Lung (tissue), 12 donors: Measurements from ENCODE around the gene UNC45A. TPM values are rescaled to one million over a fixed set of nuclear protein-coding genes. Genes with fewer than 3 reads are reported as not detected.

Source experiments
- ATAC-seq: fragments of 200-7000 bp; cut with Tn5 transposase; one replicate; pipeline ENCODE4 v1.9.1; 2020; ENCODE audit warnings: moderate number of reproducible peaks; ENCODE audit not compliant: insufficient read depth, low FRiP score
- DNase-seq, 3 donors: peaks; one replicate each; pipeline ENCODE4 v3.0.0-alpha.2; 2013 to 2017
- H3K27ac ChIP-seq, 2 donors: one replicate each; pipeline ENCODE4 v1.5.1; 2013; ENCODE audit warnings: mild to moderate bottlenecking in 2 of 2, moderate library complexity in 2 of 2, control low read depth in 1 of 2, inconsistent platforms in 1 of 2, low read depth in 1 of 2, low read length in 1 of 2
- H3K27me3 ChIP-seq, 3 donors: one replicate each; pipeline ENCODE4 v1.5.1; 2013; ENCODE audit warnings: low read length in 2 of 3; ENCODE audit not compliant: control insufficient read depth in 3 of 3, insufficient read depth in 3 of 3
- H3K36me3 ChIP-seq, 4 donors: one replicate each; pipeline ENCODE4 v1.5.1; 2013; ENCODE audit warnings: low read length in 4 of 4, mild to moderate bottlenecking in 1 of 4, moderate library complexity in 1 of 4; ENCODE audit not compliant: control insufficient read depth in 4 of 4, insufficient read depth in 4 of 4
- H3K4me1 ChIP-seq, 5 donors: one replicate each; pipeline ENCODE4 v1.5.1; 2013; ENCODE audit warnings: low read length in 5 of 5, mild to moderate bottlenecking in 2 of 5, moderate library complexity in 1 of 5; ENCODE audit not compliant: control insufficient read depth in 5 of 5, insufficient read depth in 5 of 5
- H3K4me3 ChIP-seq: one replicate; pipeline ENCODE4 v1.5.1; 2013; ENCODE audit warnings: mild to moderate bottlenecking, control low read depth, moderate library complexity
- H3K9ac ChIP-seq, 2 donors: one replicate each; pipeline ENCODE4 v1.5.1; 2013; ENCODE audit warnings: low read length in 2 of 2, control low read depth in 1 of 2; ENCODE audit not compliant: insufficient read depth in 1 of 2
- H3K9me3 ChIP-seq, 4 donors: one replicate each; pipeline ENCODE4 v1.5.1; 2013; ENCODE audit warnings: low read length in 3 of 4, mild to moderate bottlenecking in 1 of 4, moderate library complexity in 1 of 4; ENCODE audit not compliant: control insufficient read depth in 4 of 4, insufficient read depth in 3 of 4
- CTCF ChIP-seq: IDR thresholded peaks from 2 replicates; pipeline ENCODE4 v1.5.1; 2012; ENCODE audit warnings: mild to moderate bottlenecking; ENCODE audit errors: control extremely low read depth, extremely low read depth
- WGBS, 2 donors: extraction: QIAGEN DNeasy Blood & Tissue Kit; methylation state at CpG; one replicate each; pipeline ENCODE4 v1.1.7; 2013; 5-methylcytosine and 5-hydroxymethylcytosine counted together
- polyA plus RNA-seq, 2 donors: library from polyadenylated mRNA; stranded (reverse); fragments of 200-250 nt; gene quantifications; one replicate each; pipeline ENCODE4 v1.2.1, GENCODE V29; 2013
- total RNA-seq, 2 donors: library from RNA; depleted of rRNA in 1 of 2; stranded (reverse); fragments of >200 nt in 1 of 2; gene quantifications; one replicate each; pipeline ENCODE4 v1.2.1, GENCODE V29; 2014 to 2021
- donor health status: control.
- donor health status: control.
- donor health status: Bipolar disorder and iron deficiency.
- donor health status: healthy.
- donor health status: DM: yes; HTN: yes; CAD: no.

UNC45A gene
- total and polyA plus RNA-seq, 4 donors: 34.4 to 59.6 (median 53.3) TPM

DNA sequence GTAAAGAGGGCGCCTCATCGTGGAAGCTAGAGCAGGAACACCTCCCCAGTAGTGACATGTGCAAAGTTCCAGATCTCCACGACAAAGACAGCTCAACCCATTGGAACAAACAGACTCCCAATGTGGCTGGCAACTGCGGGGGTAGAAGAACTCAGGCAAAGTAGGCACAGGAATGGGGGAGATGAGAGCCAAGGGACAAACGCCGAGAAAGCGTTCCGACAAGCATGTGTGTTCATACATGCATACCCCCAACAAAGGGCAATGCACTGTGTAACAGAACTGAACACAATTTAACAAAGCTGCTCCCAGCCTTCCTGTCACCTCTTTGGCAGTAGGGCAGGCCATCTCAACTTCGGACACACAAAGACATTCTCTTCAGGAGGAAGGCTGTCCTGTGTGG, 31.2 kb downstream of the UNC45A start:
- 90 to 91% methylated on average over 9 of the region's 9 CpGs for WGBS, 2 donors
- ATAC-seq: no peak

GRCh38 chr15:90967206-90967605, 32.1 kb downstream of the UNC45A start:
- Histone ChIP-seq H3K27ac (no peak overlapping the region), H3K9ac (no peak overlapping the region), H3K4me3 (no peak overlapping the region), H3K27me3 (no peaks in the 10 kb centered on the region), H3K4me1 (no peaks in the 10 kb centered on the region), H3K36me3 (peaks cover 3 to 29% (median 19%) of the 10 kb centered on the region in 4 donors), H3K9me3 (no peaks in the 10 kb centered on the region)
- ATAC-seq (no peak), DNase-seq (no peak)
- WGBS, 2 donors: 98 to 100% methylated on average over 5 of the region's 5 CpGs
- TF ChIP-seq CTCF: no peak

More for the DNA sequence above, 31.2 kb downstream of the UNC45A start:
- no peak overlapping the region for H3K9ac ChIP-seq
- H3K27me3 ChIP-seq: no peaks in the 10 kb centered on the region
- no peaks in the 10 kb centered on the region for H3K4me1 ChIP-seq
- no peak overlapping the region for H3K4me3 ChIP-seq
- H3K27ac ChIP-seq: no peak overlapping the region
- peaks cover 4 to 37% (median 25%) of the 10 kb centered on the region in 4 donors for H3K36me3 ChIP-seq
- no peak for TF ChIP-seq CTCF
- no peaks in the 10 kb centered on the region for H3K9me3 ChIP-seq
- no peak for DNase-seq

- no peaks in the 10 kb centered on the region for H3K4me1 ChIP-seq
- no peak overlapping the region for H3K27ac ChIP-seq
- ATAC-seq (no peak), DNase-seq (no peak)
- no peak overlapping the region for H3K9ac ChIP-seq
- WGBS, 2 donors: 97 to 100% methylated on average over 1 of the region's 1 CpG
- no peak overlapping the region for H3K4me3 ChIP-seq
- TF ChIP-seq CTCF: no peak
- H3K9me3 ChIP-seq: no peaks in the 10 kb centered on the region
- no peaks in the 10 kb centered on the region for H3K27me3 ChIP-seq
- H3K36me3 ChIP-seq: peaks cover 0 to 29% (median 17%) of the 10 kb centered on the region in 4 donors
Observed at GRCh38 chr15:90968434-90968833, 33.3 kb downstream of the UNC45A start.

DNA sequence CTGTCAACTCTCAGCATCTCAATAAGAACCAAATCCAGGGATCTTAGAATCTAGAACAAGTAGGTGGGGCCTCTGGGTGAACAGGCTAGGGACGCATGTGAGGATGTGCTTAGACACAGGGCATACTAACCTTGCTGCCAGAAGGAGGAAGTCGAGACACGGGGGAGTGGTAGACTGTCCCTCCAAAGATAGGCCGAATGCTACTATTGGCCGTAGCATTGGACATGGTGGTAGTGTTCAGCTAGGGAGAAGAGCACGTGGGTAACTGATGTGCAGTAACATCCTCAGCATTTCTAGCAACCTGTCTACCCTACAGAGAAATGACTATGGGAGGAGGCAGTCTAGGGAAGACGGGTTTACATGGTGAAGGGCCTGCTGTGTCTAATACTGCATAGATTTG, 35.2 kb downstream of the UNC45A start:
- H3K9ac ChIP-seq: no peak overlapping the region
- no peaks in the 10 kb centered on the region for H3K4me1 ChIP-seq
- DNase-seq: no peak
- H3K4me3 ChIP-seq: no peak overlapping the region
- H3K9me3 ChIP-seq: no peaks in the 10 kb centered on the region
- no peak for TF ChIP-seq CTCF
- ATAC-seq: no peak
- H3K27me3 ChIP-seq: no peaks in the 10 kb centered on the region
- H3K27ac ChIP-seq: no peak overlapping the region
- WGBS, 2 donors: 92 to 97% methylated on average over 7 of the region's 7 CpGs
- peaks cover 0 to 37% (median 17%) of the 10 kb centered on the region in 4 donors for H3K36me3 ChIP-seq
